ENCODE results near the gene APOL3. TPM values are rescaled to one million over a fixed set of nuclear protein-coding genes. Genes with fewer than 3 reads are reported as not detected.
A peak's percentile ranks its signal among the peaks of the same experiment; 100 is the strongest.
"Not testable (repeated sequence)": the region's sequence is repeated elsewhere in the genome, so short reads cannot be mapped to it uniquely, and the experiment has no call there.

APOL3 gene
- total RNA-seq, 2 experiments from 2014 or later = 35.0 to 37.8 TPM

DNA sequence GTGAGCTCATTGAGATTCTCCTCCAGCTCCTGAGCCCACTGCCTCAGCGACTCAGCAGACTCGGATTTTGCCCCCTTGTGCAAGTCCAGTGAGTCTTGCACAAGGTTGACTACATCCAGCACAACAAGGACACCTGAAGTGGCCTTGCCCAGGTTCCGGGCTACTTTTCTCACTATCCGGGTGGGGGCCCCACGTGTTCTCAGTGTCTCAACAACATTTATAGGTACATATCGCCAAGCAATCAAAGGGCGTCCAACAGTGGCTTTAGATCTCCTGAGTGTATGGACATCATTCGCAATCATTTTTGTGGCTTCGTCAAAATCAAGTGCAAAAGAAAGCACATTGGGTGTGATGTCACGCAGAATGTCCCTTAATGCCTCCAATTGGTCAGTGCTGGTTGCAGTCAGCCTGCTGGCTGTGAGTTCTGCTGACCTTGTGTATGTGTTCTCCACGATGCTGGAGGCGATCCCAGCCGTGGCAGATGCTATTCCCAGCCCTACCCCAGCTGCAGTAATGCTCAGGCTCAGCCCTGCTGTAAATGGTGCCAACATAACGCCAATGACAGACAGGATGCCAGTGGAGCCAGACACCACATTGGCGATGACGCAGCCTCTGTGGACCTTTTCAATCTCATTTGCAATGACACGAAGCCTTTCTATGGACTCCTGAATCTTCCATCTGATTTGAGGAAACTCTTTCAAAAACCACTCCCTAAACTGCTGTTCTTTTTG, 30.7 kb upstream of the APOL3 start:
- DNase-seq = no peak
- Mint-ChIP-seq H3K4me1 (ENCODE audit: low read depth) (peaks cover 4% of the 10 kb centered on the region), H3K27me3 (ENCODE audit: low read depth) (no peaks in the 10 kb centered on the region), H3K4me3 (no peak overlapping the region), H3K27ac (no peak overlapping the region), H3K9me3 (no peaks in the 10 kb centered on the region), H3K36me3 (ENCODE audit: low read depth) (no peaks in the 10 kb centered on the region)
- intact Hi-C loops (cut with micrococcal nuclease) = no loop called here
- CTCF ChIA-PET = interaction anchor here (0.9 kb wide), 1 partner anchor 87 kb away, joined by 3 read pairs; no protein-coding TSS in a partner anchor

DNA sequence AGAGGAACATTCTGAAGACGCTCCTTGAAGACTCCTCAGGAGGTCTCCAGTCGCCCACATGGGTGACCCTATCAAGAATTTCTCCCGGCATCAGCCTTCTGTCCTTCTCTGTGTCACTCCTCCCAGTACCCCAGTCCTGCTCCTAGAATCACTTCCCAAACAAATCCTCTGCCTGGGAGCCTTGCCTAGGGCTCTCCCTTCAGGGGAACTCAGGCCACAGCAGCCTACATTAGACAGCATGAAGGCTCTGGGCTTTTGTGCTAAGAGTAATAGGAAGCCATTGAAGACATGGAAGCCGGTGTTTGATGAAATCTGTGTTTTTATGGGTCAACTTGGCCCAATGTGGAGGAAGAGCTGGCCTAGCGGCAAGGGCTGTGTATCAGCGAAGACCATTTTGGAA, 27.3 kb upstream of the APOL3 start:
- intact Hi-C loops (cut with micrococcal nuclease); H3K36me3 Mint-ChIP-seq (ENCODE audit: low read depth); CTCF ChIA-PET; H3K9me3 Mint-ChIP-seq; H3K4me1 Mint-ChIP-seq (ENCODE audit: low read depth); H3K27me3 Mint-ChIP-seq (ENCODE audit: low read depth); DNase-seq; H3K27ac Mint-ChIP-seq; H3K4me3 Mint-ChIP-seq: not testable (repeated sequence)

DNA sequence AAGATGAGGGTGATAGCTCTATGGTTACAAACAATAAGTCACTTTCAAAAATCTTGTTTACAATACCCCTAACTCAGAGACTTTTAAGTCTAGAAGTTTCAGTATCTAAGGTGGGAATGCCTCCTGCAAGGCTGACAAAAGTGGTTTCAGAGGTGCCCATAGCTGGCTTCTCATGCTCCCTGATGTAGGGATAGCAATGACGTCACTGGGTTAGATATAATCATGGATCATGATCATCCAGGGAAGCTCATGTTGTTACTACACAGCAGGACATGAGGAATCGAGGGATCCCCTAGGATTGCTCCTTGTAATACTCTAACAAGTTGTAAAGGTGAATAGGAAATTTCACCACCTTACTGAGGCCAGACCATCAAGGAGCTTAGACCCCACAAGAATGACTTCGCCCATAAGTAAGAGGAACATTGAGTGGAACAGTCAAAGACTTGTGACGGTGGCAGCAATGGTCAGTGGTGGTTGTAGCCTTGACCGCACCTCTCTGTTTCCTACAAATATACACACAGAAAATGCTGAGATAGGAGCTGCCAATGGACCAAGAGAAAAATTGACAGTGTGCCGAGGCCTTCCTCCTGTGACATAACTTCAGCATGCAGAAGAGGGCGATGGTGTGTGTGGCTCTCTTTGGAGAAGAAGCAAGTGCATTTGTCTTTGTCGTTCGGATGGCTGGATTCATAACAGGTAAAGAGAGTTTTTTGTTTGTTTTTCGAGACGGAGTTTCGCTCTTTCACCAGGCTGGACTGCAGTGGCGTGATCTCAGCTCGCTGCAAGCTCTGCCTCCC, 25.5 kb upstream of the APOL3 start:
- Mint-ChIP-seq H3K4me3 (no peak overlapping the region), H3K9me3 (no peaks in the 10 kb centered on the region), H3K4me1 (ENCODE audit: low read depth) (no peaks in the 10 kb centered on the region), H3K36me3 (ENCODE audit: low read depth) (no peaks in the 10 kb centered on the region), H3K27ac (no peak overlapping the region), H3K27me3 (ENCODE audit: low read depth) (no peaks in the 10 kb centered on the region)
- no peak for DNase-seq
- intact Hi-C loops (cut with micrococcal nuclease) = no loop called here
- CTCF ChIA-PET = interaction anchor here (0.9 kb wide), 1 partner anchor 43 kb away, joined by 3 read pairs; no protein-coding TSS in a partner anchor

DNA sequence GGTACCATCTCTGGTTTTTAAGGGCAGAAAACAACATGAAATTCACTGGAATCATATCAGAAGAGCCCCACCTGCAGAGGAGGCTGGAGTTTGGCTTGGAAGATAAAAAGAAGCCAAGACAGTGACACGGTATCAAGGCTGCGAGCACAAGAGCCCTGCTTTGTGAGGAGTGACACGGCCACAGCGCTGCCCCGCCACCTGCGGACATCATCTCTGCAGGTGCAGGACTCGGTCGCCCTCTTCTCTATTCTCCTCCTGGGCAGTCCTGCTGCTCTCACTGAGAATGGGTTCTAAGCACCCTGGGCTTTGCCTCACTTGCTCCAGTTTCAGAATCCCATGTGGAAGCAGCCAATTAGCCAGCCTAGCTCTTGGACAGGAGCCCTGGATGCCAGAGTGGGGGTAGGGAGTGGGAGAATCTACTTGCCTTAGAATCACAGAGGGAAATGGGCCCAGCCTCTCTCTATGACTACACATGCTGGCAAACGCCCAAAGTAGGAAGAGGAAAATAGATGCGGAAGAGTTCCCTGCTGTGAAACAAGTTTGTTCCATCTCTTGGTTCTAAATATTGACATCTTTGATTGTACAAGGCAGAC, 24.0 kb upstream of the APOL3 start:
- CTCF ChIA-PET = no interaction called here

DNA sequence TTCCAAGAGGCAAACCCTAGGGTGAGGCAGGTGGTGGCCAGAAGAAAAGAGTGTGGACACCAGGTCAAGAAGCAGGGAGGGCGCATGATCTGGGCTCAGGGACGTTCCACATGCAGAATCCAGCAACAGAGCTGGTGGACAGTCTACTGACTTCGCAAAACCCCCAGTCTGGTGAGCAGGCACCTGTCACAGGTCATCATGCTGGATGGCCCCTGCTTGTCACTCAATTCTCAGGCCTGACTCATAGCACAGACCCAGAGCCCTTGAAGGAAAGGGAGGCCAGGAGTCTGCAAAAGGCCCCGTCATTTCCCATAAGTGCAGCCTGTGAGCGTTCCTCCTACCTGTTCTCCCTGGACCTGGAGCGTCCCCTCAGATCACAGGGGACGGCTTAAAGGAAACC, 22.9 kb upstream of the APOL3 start:
- H3K9me3 Mint-ChIP-seq = no peaks in the 10 kb centered on the region
- no peak for DNase-seq
- intact Hi-C loops (cut with micrococcal nuclease) = no loop called here
- no peaks in the 10 kb centered on the region for H3K4me1 Mint-ChIP-seq (ENCODE audit: low read depth)
- no peak overlapping the region for H3K27ac Mint-ChIP-seq
- H3K27me3 Mint-ChIP-seq (ENCODE audit: low read depth) = no peaks in the 10 kb centered on the region
- no peak overlapping the region for H3K4me3 Mint-ChIP-seq
- CTCF ChIA-PET = interaction anchor here (0.9 to 6.7 kb wide), 5 partner anchors 32 to 287 kb away, joined by 3 to 35 read pairs (median 4); no protein-coding TSS in a partner anchor
- H3K36me3 Mint-ChIP-seq (ENCODE audit: low read depth) = no peaks in the 10 kb centered on the region

More for the DNA sequence above, 24.0 kb upstream of the APOL3 start:
- Mint-ChIP-seq H3K9me3 (no peaks in the 10 kb centered on the region), H3K27me3 (ENCODE audit: low read depth) (no peaks in the 10 kb centered on the region), H3K36me3 (ENCODE audit: low read depth) (no peaks in the 10 kb centered on the region), H3K4me3 (no peak overlapping the region), H3K4me1 (ENCODE audit: low read depth) (no peaks in the 10 kb centered on the region), H3K27ac (no peak overlapping the region)
- intact Hi-C loops (cut with micrococcal nuclease) = no loop called here
- no peak for DNase-seq

DNA sequence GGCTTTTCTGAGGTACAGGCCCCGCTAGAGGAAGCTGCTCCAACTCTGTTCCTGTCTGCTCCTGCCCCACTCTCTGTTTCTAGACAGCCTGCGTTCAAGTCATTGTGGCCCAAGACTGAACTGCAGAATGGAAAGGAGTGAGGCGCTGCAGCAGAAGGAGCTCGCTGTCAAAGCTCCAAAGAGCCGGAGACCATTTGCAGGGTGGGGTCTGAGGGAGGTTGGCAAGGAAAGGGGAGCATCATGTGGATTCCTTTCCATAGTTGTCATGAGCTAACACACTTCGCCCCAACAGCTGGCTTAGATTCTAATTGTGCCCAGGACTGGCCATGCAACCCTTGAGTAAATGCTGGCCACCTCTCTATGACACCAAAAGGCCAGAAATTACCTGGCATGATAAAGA, 22.3 kb upstream of the APOL3 start:
- no peak for DNase-seq
- intact Hi-C loops (cut with micrococcal nuclease) = no loop called here
- CTCF ChIA-PET = interaction anchor here (0.9 to 7.5 kb wide), 6 partner anchors 22 to 288 kb away, joined by 3 to 49 read pairs (median 4); partner anchors contain the start of gene APOL3
- no peaks in the 10 kb centered on the region for H3K9me3 Mint-ChIP-seq
- H3K27me3 Mint-ChIP-seq (ENCODE audit: low read depth) = no peaks in the 10 kb centered on the region
- no peak overlapping the region for H3K27ac Mint-ChIP-seq
- no peak overlapping the region for H3K4me3 Mint-ChIP-seq
- no peaks in the 10 kb centered on the region for H3K4me1 Mint-ChIP-seq (ENCODE audit: low read depth)
- H3K36me3 Mint-ChIP-seq (ENCODE audit: low read depth) = no peaks in the 10 kb centered on the region

DNA sequence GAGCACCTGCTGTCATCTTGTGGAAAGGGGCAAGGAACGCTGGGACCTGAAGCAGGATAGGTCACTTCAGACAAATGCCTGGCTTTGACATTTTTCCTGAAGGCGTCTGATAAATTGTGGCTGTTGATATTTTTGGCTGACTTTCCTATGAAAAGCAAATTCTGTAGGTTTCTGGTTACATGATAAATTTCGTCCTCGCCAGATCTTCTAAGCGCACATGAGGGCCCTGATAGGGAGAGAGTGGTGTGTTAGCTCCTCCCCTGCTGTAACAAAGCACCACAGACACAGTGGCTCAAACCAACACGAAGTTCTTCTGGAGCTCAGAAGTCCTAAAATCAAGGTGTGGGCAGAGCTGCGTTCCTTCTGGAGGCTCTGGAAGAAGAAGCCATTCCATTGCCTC, 21.5 kb upstream of the APOL3 start:
- peaks cover 5% of the 10 kb centered on the region for H3K4me1 Mint-ChIP-seq (ENCODE audit: low read depth)
- no peak overlapping the region for H3K4me3 Mint-ChIP-seq
- intact Hi-C loops (cut with micrococcal nuclease) = no loop called here
- no peak for DNase-seq
- H3K27me3 Mint-ChIP-seq (ENCODE audit: low read depth) = no peaks in the 10 kb centered on the region
- H3K36me3 Mint-ChIP-seq (ENCODE audit: low read depth) = no peaks in the 10 kb centered on the region
- CTCF ChIA-PET = interaction anchor here (0.5 to 7.5 kb wide), 10 partner anchors 15 to 288 kb away, joined by 3 to 49 read pairs (median 6); partner anchors contain the start of genes APOL2 and APOL3
- H3K27ac Mint-ChIP-seq = no peak overlapping the region
- H3K9me3 Mint-ChIP-seq = peaks cover 4% of the 10 kb centered on the region

DNA sequence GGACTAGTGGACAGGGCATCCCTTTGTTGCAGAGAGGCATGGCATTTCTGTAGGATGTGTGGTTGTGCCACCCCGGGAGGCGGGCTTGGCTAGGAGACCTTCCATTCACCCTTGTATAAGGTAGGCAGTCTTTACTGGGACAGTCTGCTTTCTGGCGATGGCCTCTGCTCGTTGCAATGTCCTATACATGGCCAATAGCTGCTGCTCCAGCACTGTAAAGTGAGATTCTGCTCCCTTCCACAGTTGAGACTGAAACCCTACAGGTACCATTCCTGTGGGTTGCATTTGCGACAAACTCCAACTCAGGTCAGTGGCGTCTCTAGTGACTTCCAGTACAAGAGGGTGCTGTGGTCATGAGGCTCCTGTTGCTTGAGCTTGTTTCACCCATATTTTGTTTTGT, 20.4 kb upstream of the APOL3 start:
- Mint-ChIP-seq H3K27me3 (ENCODE audit: low read depth) (no peaks in the 10 kb centered on the region), H3K27ac (no peak overlapping the region), H3K9me3 (peaks cover 6% of the 10 kb centered on the region), H3K36me3 (ENCODE audit: low read depth) (no peaks in the 10 kb centered on the region), H3K4me3 (no peak overlapping the region), H3K4me1 (ENCODE audit: low read depth) (peaks cover 7% of the 10 kb centered on the region)
- CTCF ChIA-PET = interaction anchor here (1.1 to 7.5 kb wide), 12 partner anchors 11 to 116 kb away, joined by 3 to 49 read pairs (median 6); partner anchors contain the start of gene APOL3
- intact Hi-C loops (cut with micrococcal nuclease) = loop anchor here (1.0 kb wide), 3 partner anchors 36 to 250 kb away; no protein-coding TSS in a partner anchor
- no peak for DNase-seq

DNA sequence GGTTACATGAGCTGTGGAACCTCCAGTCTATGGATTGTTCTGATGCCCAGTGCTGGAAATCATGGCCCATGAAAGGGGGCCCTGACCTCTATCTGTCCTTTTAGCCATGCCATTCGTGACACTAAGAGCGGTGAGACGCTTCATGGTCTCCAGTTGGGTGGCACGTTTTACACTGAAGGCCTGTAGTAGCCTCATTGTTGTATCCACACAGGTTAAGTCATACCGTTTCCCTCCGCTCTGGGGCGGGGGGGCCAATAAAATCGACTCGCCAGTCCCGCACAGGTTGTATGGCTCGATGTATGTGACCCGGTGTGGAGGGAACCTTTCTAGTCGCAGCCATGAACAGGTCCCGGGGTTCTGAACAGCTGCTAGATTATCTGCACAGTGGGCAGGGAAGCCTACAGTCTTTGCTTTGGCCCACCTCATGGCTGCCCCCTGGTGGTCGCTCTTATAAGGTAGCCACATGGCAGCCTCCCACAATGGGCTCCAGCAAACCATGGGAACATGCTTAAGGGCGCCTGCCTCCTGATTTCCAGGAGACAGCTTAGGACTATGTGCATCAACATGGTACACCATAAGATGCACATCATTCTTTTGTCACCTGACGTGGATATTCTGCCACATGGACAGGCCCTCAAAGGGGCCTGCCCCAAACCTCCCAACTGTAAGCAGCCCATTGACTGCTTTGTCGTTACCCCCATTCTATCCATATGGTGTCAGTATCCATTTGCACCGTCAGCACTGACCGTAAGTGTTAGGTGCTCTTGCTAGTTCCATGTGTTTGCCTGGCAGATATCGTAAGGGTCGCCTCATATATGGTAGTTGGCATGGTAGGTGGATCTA, 19.7 kb upstream of the APOL3 start:
- Mint-ChIP-seq H3K27ac (no peak overlapping the region), H3K4me3 (no peak overlapping the region), H3K4me1 (ENCODE audit: low read depth) (peaks cover 7% of the 10 kb centered on the region), H3K9me3 (peaks cover 6% of the 10 kb centered on the region), H3K36me3 (ENCODE audit: low read depth) (no peaks in the 10 kb centered on the region), H3K27me3 (ENCODE audit: low read depth) (no peaks in the 10 kb centered on the region)
- intact Hi-C loops (cut with micrococcal nuclease) = loop anchor here (1.0 kb wide), 3 partner anchors 35 to 249 kb away; no protein-coding TSS in a partner anchor
- CTCF ChIA-PET = interaction anchor here (0.7 to 7.5 kb wide), 15 partner anchors 11 to 638 kb away, joined by 3 to 49 read pairs (median 6); partner anchors contain the start of genes APOL2 and APOL3
- DNase-seq = peak; percentile 93

DNA sequence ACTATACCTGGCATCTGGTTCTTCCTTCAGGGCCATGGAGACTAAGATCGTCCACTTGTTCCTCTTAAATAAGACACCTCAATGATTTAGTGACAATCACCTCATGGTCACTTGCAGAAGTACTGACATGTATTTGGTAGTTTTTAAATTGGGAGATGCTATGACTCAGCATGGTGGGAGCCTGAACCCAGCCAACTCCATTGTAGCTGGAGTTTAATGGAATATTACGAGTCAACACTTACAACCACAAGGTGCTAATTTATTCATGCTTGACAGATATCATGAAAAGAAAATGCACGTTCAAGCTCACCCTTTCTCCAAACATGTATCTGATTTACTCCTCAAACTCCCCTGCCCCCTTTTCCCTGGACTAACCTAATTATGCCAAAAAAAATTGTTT, 16.6 kb upstream of the APOL3 start:
- no peak for DNase-seq
- intact Hi-C loops (cut with micrococcal nuclease) = no loop called here
- H3K9me3 Mint-ChIP-seq = peaks cover 6% of the 10 kb centered on the region
- H3K4me3 Mint-ChIP-seq = no peak overlapping the region
- no peak overlapping the region for H3K27ac Mint-ChIP-seq
- H3K27me3 Mint-ChIP-seq (ENCODE audit: low read depth) = no peaks in the 10 kb centered on the region
- CTCF ChIA-PET = interaction anchor here (0.6 to 7.5 kb wide), 8 partner anchors 16 to 200 kb away, joined by 3 to 49 read pairs (median 10); partner anchors contain the start of gene APOL3
- no peaks in the 10 kb centered on the region for H3K36me3 Mint-ChIP-seq (ENCODE audit: low read depth)
- peaks cover 7% of the 10 kb centered on the region for H3K4me1 Mint-ChIP-seq (ENCODE audit: low read depth)

DNA sequence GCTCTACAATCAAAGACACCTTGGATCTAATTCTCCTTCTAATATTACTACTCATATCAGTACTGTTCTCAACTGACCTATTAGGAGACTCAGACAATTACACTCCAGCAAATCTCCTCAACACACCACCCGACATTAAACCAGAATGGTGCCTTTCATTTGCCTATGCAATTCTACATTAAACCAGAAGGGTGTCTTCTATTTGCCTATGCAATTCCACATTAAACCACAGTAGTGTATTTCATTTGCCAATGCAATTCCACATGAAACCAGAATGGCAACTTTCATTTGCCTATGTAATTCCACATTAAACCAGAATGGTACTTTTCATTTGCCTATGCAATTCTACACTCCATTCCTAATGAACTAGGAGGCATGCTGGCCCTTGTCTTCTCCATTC, 15.3 kb upstream of the APOL3 start:
- Mint-ChIP-seq H3K36me3 (ENCODE audit: low read depth) (no peaks in the 10 kb centered on the region), H3K27me3 (ENCODE audit: low read depth) (no peaks in the 10 kb centered on the region), H3K9me3 (peaks cover 6% of the 10 kb centered on the region), H3K4me3 (no peak overlapping the region), H3K4me1 (ENCODE audit: low read depth) (peaks cover 7% of the 10 kb centered on the region), H3K27ac (no peak overlapping the region)
- CTCF ChIA-PET = interaction anchor here (0.7 to 7.5 kb wide), 4 partner anchors 10 to 110 kb away, joined by 3 to 49 read pairs (median 10); partner anchors contain the start of gene APOL3
- intact Hi-C loops (cut with micrococcal nuclease) = no loop called here
- no peak for DNase-seq
